HG02623 (cell line): Measurements from ENCODE around the gene HOTAIR.

Source experiments
- ATAC-seq: cut with Tn5 transposase; IDR thresholded peaks from one replicate; pipeline ENCODE4 v1.9.1; 2021; ENCODE audit warnings: moderate library complexity; ENCODE audit not compliant: unreplicated experiment

The HOTAIR gene

GRCh38 chr12:53949631-53950436, 24.9 kb downstream of the HOTAIR start:
- no peak for ATAC-seq

GRCh38 chr12:53948650-53949593, 25.8 kb downstream of the HOTAIR start:
- ATAC-seq: no peak

- ATAC-seq: no peak
These were observed 27.0 kb downstream of the HOTAIR start for GRCh38 chr12:53947743-53948142.

- no peak for ATAC-seq
These were observed 29.6 kb downstream of the HOTAIR start for GRCh38 chr12:53944907-53945847.

- ATAC-seq: no peak
These were observed 30.5 kb downstream of the HOTAIR start for GRCh38 chr12:53944209-53944608.

GRCh38 chr12:53942467-53942997, 32.2 kb downstream of the HOTAIR start:
- ATAC-seq: no peak

GRCh38 chr12:53941750-53942149, 33.0 kb downstream of the HOTAIR start:
- no peak for ATAC-seq

GRCh38 chr12:53941187-53941586, 33.6 kb downstream of the HOTAIR start:
- ATAC-seq: no peak

GRCh38 chr12:53940443-53941014, 34.2 kb downstream of the HOTAIR start:
- no peak for ATAC-seq

GRCh38 chr12:53939141-53940108, 35.3 kb downstream of the HOTAIR start:
- ATAC-seq: no peak

- ATAC-seq: no peak
These were observed 36.2 kb downstream of the HOTAIR start, which contains the start of gene HOXC13 for GRCh38 chr12:53938326-53939140. Gene HOXC13 (plus strand): TSS chr12:53938831. CDS start chr12:53938907, 76 bp downstream.

GRCh38 chr12:53937596-53938325, 37.0 kb downstream of the HOTAIR start:
- ATAC-seq: no peak

- no peak for ATAC-seq
These were observed 37.7 kb downstream of the HOTAIR start for GRCh38 chr12:53937099-53937498.

GRCh38 chr12:53935383-53936341, 39.1 kb downstream of the HOTAIR start:
- ATAC-seq: no peak

- no peak for ATAC-seq
These were observed 41.8 kb downstream of the HOTAIR start for GRCh38 chr12:53932915-53933314.
